Measurements from ENCODE around the gene ISYNA1. TPM values are rescaled to one million over a fixed set of nuclear protein-coding genes. Genes with fewer than 3 reads are reported as not detected.

ISYNA1 gene
- total RNA-seq, 1 donor from 2014 or later, result 81.7 TPM

DNA sequence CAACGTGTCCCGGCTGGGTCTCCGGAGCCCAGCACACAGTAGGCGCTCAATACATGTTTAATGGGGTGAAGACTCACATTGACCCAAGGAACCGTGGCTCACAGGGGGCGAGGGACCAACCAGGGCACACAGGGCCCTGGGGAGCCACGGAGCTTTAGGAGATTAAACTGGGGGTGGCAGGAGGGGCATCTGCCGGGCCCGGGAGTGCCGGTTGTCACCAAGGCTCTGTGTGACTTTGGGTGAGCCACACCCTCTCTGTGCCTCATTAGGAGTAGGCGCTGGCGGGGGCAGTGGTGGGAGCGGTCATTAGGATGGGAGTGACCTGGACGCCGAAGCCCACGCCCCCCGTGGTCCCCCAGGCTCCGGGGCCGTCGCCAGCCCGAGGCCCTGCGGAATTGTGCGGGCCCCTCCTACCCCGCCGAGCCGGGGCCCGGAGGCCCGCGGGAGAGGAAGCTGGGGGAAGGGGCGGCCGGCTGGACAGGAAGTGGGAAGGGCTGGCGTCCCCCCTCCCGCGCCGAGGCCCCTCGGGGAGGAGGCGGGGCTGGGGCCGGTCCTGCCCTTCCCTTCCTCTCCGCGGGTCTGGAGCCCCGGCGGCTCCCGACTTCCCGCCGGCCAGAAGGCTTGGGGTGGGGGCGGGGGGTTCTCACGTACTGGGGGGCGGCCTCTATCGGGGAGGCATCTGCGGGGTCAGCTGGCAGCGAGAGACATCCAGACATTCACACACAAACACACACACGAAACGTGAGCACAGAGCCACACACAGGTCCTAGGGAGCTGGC, 20.5 kb downstream of the ISYNA1 start:
- Mint-ChIP-seq H3K27ac (peak overlapping the region; percentile 76), H3K27me3 (ENCODE audit: insufficient read depth, low read depth) (peaks cover 24% of the 10 kb centered on the region), H3K4me1 (peaks cover 60% of the 10 kb centered on the region), H3K36me3 (no peaks in the 10 kb centered on the region), H3K4me3 (peak overlapping the region; percentile 89), H3K9me3 (peaks cover 1% of the 10 kb centered on the region)
- Histone ChIP-seq H3K36me3 (no peaks in the 10 kb centered on the region), H4K20me1 (ENCODE audit: low read depth) (peaks cover 19% of the 10 kb centered on the region), H3K4me2 (peak overlapping the region; percentile 72), H3K9me3 (ENCODE audit: low read depth) (no peaks in the 10 kb centered on the region), H2AFZ (replicated peaks) (no peak overlapping the region), H3K27ac (no peak overlapping the region), H3K4me1 (peaks cover 7% of the 10 kb centered on the region), H3K9ac (no peak overlapping the region), H3K4me3 (peak overlapping the region; percentile 37), H3F3A (ENCODE audit: low read depth) (peaks cover 42% of the 10 kb centered on the region), H3K79me2 (ENCODE audit: low read depth) (peaks cover 18% of the 10 kb centered on the region), H3K27me3 (peaks cover 34% of the 10 kb centered on the region)
- no peak for TF ChIP-seq CTCF (IDR thresholded peaks at IDR 0.05)
- peak; percentile 88 for DNase-seq (ENCODE audit: low spot score)

DNA sequence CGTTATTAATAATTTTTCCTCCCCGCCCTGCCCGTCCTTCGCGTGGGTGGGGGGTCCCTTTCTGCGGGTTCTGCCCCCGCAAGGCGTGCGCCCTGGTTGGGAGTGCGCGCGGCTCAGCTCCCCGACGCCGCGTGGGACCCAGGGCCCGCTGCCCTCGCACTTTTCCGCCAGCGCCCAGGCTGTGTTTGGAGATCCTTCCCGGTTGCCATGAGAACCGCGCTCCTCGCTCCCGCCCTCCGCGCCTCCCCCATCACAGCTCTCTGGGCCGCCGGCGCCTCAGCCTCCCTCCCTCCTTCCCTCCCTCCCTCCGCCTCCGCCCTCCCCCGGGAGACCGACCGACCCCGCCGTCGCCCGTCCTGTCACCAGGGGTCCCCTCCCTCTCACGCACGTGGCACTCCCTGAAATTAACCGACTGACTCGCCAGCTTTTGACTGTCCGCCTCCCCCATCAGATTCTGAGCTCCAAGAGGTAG, 21.1 kb downstream of the ISYNA1 start:
- TF ChIP-seq EZH2 (IDR thresholded peaks at IDR 0.05), result no peak
- no peak for TF ChIP-seq EZH2phosphoT487 (IDR thresholded peaks at IDR 0.05)
- no peak for TF ChIP-seq CTCF (IDR thresholded peaks at IDR 0.05)
- Histone ChIP-seq H3K4me2 (peak overlapping the region; percentile 72), H3K36me3 (no peaks in the 10 kb centered on the region), H3K27ac (no peak overlapping the region), H3K79me2 (ENCODE audit: low read depth) (peaks cover 18% of the 10 kb centered on the region), H3K9me3 (ENCODE audit: low read depth) (no peaks in the 10 kb centered on the region), H3K9ac (no peak overlapping the region), H2AFZ (replicated peaks) (no peak overlapping the region), H3K4me3 (peak overlapping the region; percentile 37), H3F3A (ENCODE audit: low read depth) (peaks cover 42% of the 10 kb centered on the region), H4K20me1 (ENCODE audit: low read depth) (peaks cover 18% of the 10 kb centered on the region), H3K4me1 (peaks cover 7% of the 10 kb centered on the region), H3K27me3 (peaks cover 38% of the 10 kb centered on the region)
- Mint-ChIP-seq H3K27ac (peak overlapping the region; percentile 98), H3K36me3 (no peaks in the 10 kb centered on the region), H3K4me1 (peaks cover 56% of the 10 kb centered on the region), H3K27me3 (ENCODE audit: insufficient read depth, low read depth) (peaks cover 28% of the 10 kb centered on the region), H3K4me3 (peak overlapping the region; percentile 84), H3K9me3 (peaks cover 2% of the 10 kb centered on the region)
- peak; percentile 92 for DNase-seq (ENCODE audit: low spot score)

DNA sequence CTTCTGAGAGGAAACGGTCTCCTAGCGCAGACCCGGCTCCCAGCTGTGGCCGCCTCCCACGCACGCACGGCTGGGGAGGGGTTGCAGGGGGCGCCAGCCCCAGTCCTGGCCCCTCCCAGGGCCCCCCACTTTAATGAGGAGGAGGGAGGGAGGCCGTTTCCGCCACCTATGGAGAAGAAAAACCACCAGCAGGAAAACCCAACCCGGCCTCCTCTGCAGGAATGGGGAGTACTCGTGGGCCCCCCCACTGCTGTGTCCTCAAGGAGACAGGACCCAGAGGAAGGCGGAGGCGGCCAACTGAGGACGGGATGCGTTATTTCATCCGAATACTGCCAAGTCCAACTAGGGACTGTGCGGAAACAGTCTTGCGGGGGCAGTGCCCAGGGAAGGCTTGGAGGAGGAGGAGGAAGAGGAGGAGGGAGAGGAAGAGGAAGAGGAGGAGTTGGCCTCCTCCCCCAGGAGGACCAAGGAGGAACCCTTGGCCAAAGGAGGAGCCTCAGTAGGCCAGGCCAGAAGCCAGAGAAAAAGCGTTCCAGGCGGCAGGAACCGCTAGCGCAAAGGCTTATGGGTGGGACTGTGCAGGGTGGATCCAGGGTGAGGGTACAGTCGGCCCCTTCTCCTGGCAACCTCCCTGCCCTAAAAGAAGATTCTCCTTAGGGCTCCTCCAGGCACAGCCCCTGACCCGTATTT, 22.6 kb downstream of the ISYNA1 start:
- Histone ChIP-seq H3K36me3 (no peaks in the 10 kb centered on the region), H2AFZ (replicated peaks) (no peak overlapping the region), H3K27me3 (peaks cover 41% of the 10 kb centered on the region), H3K9ac (no peak overlapping the region), H3K4me3 (no peak overlapping the region), H4K20me1 (ENCODE audit: low read depth) (peaks cover 3% of the 10 kb centered on the region), H3F3A (ENCODE audit: low read depth) (peaks cover 38% of the 10 kb centered on the region), H3K4me1 (peaks cover 7% of the 10 kb centered on the region), H3K9me3 (ENCODE audit: low read depth) (no peaks in the 10 kb centered on the region), H3K79me2 (ENCODE audit: low read depth) (peaks cover 6% of the 10 kb centered on the region), H3K4me2 (no peak overlapping the region), H3K27ac (no peak overlapping the region)
- Mint-ChIP-seq H3K4me3 (peak overlapping the region; percentile 83), H3K27ac (peak overlapping the region; percentile 23), H3K9me3 (peaks cover 2% of the 10 kb centered on the region), H3K36me3 (no peaks in the 10 kb centered on the region), H3K27me3 (ENCODE audit: insufficient read depth, low read depth) (peaks cover 34% of the 10 kb centered on the region), H3K4me1 (peaks cover 49% of the 10 kb centered on the region)
- TF ChIP-seq CTCF (IDR thresholded peaks at IDR 0.05) (no peak), EZH2phosphoT487 (IDR thresholded peaks at IDR 0.05) (no peak), EZH2 (IDR thresholded peaks at IDR 0.05) (no peak)
- DNase-seq (ENCODE audit: low spot score), result no peak
